Lower lobe of right lung (tissue), 2 donors: Measurements from ENCODE around the gene ABCB6. TPM values are rescaled to one million over a fixed set of nuclear protein-coding genes. Genes with fewer than 3 reads are reported as not detected.
"Not testable (repeated sequence)": the region's sequence is repeated elsewhere in the genome, so short reads cannot be mapped to it uniquely, and the experiment has no call there.

ENCODE experiments used
- ATAC-seq, 2 donors: fragments of 200-7000 bp; cut with Tn5 transposase; one replicate each; pipeline ENCODE4 v1.9.1; 2020 to 2022; ENCODE audit warnings: mild to moderate bottlenecking in 2 of 2, moderate library complexity in 2 of 2
- DNase-seq: peaks from one replicate; pipeline ENCODE4 v3.0.0-alpha.2; 2020
- H3K27ac ChIP-seq: fragments of 200-600 bp; one replicate; pipeline ENCODE4 v1.8.0; 2022
- H3K27me3 ChIP-seq: fragments of 200-600 bp; one replicate; pipeline ENCODE4 v1.8.0; 2022; ENCODE audit warnings: low read depth
- H3K36me3 ChIP-seq: fragments of 200-600 bp; one replicate; pipeline ENCODE4 v1.8.0; 2022; ENCODE audit warnings: mild to moderate bottlenecking
- H3K4me1 ChIP-seq: fragments of 200-600 bp; one replicate; pipeline ENCODE4 v1.8.0; 2022
- H3K4me3 ChIP-seq: fragments of 200-600 bp; one replicate; pipeline ENCODE4 v1.8.0; 2022; ENCODE audit warnings: mild to moderate bottlenecking
- H3K9me3 ChIP-seq: fragments of 200-600 bp; one replicate; pipeline ENCODE4 v1.8.0; 2022
- CTCF ChIP-seq: fragments of 200-600 bp; IDR thresholded peaks from one replicate; pipeline ENCODE4 v1.8.0; 2022; ENCODE audit warnings: antibody characterized with exemption, mild to moderate bottlenecking
- intact Hi-C: fragments of 100-400 bp; cut with DNase I; formaldehyde crosslinking; loops from one replicate; pipeline ENCODE4 v1.11.0; 2022
- long read RNA-seq: library from polyadenylated mRNA; unstranded; transcript quantifications from one replicate; pipeline ENCODE4 v2.0.0, GENCODE V29; 2021
- total RNA-seq: library from RNA; stranded (reverse); fragmentation: NEBNext Ultra II Directional; extraction: Animal tissue kit (Norgen Biotek cat#: 25700); gene quantifications from one replicate; pipeline ENCODE4 v1.2.1, GENCODE V29; 2021
- donor health status: DM: no; HTN: yes; CAD: no; lungs with severe emphysema.

Gene ABCB6
- 15.4 TPM for total RNA-seq
- long read RNA-seq, transcript ABCB6-201 (19 exons, 3,045 nt) = major isoform, 36 of 50 reads
- long read RNA-seq, partial matches to known transcripts = 3 of 50 reads
- long read RNA-seq, other reads (novel, unspliced or antisense) = 7 of 50 reads

DNA sequence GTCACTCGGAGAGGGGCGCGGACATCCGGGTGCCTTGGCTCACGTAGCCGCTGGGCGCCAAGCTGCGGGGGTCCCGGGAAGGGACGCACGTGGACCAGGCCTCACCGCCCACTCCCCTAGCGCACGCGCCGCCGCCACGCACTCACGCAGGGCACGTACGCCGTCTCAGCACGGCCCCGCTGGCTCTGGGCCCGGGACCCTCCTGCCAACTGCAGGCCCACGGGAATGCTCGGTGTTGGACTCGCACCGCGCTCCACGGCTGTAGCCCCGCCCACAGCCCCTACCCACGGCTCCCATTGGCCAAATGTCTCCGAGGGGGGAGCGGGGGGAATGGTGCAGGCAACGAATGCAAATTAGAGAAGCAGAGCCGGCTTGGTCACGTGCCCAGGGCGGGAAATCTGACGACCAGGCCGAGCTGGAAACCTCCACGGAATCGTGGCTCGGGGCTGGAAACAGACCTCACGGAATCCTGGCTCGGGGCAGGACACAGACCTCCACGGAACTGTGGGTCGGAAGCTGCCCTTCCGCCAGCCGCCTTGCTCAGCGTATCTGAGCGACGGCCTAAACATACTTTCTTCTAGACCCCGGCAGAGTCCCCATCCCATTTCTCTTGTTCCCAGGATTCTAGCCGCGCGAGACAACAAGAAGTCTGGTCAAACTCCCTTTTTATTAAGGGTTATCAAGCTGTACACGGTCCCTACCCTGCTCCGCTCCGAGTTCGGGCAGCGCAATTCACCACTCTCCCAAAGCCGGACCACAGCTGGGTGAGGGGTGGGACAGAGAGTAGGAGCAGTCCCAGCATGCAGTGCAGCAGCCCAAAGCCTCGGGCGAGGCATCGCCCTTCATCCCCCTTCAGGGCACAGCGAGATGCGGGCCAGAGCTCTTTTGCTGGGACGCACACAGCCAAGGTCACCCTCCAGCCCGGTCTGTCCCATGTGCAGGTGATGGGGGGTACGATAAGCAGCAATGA, at the start of gene ABCB6:
Gene ABCB6 (minus strand): TSS at position 227 of the 970 bp plus-strand sequence. CDS start 285 bp downstream, outside the sequence.
- DNase-seq (peak; percentile 96), ATAC-seq (peak; percentile 93 to 94)
- H3K4me1 ChIP-seq = peaks cover 33% of the 10 kb centered on the region
- no peaks in the 10 kb centered on the region for H3K9me3 ChIP-seq
- TF ChIP-seq CTCF = no peak
- H3K4me3 ChIP-seq = peak within 1 kb of the TSS; percentile 62
- intact Hi-C loops = no loop called here
- peaks cover 63% of the 10 kb centered on the region for H3K36me3 ChIP-seq
- no peaks in the 10 kb centered on the region for H3K27me3 ChIP-seq
- peak within 1 kb of the TSS; percentile 90 for H3K27ac ChIP-seq

GRCh38 chr2:219268294-219268693, 49.5 kb upstream of the ABCB6 start:
- peak; percentile 6 for DNase-seq
- Histone ChIP-seq H3K4me1 (no peaks in the 10 kb centered on the region), H3K4me3 (no peak overlapping the region), H3K9me3 (no peaks in the 10 kb centered on the region), H3K27ac (no peak overlapping the region), H3K27me3 (no peaks in the 10 kb centered on the region), H3K36me3 (no peaks in the 10 kb centered on the region)
- ATAC-seq = no peak
- intact Hi-C loops = no loop called here
- no peak for TF ChIP-seq CTCF

GRCh38 chr2:219266886-219267285, 48.1 kb upstream of the ABCB6 start:
- H3K27me3 ChIP-seq = no peaks in the 10 kb centered on the region
- intact Hi-C loops = no loop called here
- no peaks in the 10 kb centered on the region for H3K9me3 ChIP-seq
- H3K4me1 ChIP-seq = no peaks in the 10 kb centered on the region
- no peak overlapping the region for H3K4me3 ChIP-seq
- DNase-seq (peak; percentile 6), ATAC-seq (no peak)
- no peak for TF ChIP-seq CTCF
- no peaks in the 10 kb centered on the region for H3K36me3 ChIP-seq
- no peak overlapping the region for H3K27ac ChIP-seq

GRCh38 chr2:219266232-219266631, 47.5 kb upstream of the ABCB6 start:
- ATAC-seq = peak; percentile 13 to 22
- DNase-seq = peak; percentile 52
- no peaks in the 10 kb centered on the region for H3K27me3 ChIP-seq
- TF ChIP-seq CTCF = no peak
- intact Hi-C loops = no loop called here
- no peaks in the 10 kb centered on the region for H3K4me1 ChIP-seq
- no peaks in the 10 kb centered on the region for H3K36me3 ChIP-seq
- no peaks in the 10 kb centered on the region for H3K9me3 ChIP-seq
- H3K27ac ChIP-seq = no peak overlapping the region
- no peak overlapping the region for H3K4me3 ChIP-seq

GRCh38 chr2:219261024-219261855, 42.5 kb upstream of the ABCB6 start:
- ATAC-seq = no peak
- intact Hi-C loops = no loop called here

GRCh38 chr2:219258942-219259341, 40.2 kb upstream of the ABCB6 start:
- DNase-seq, H3K9me3 ChIP-seq, intact Hi-C loops, ATAC-seq, H3K27me3 ChIP-seq, H3K36me3 ChIP-seq, H3K4me3 ChIP-seq, H3K27ac ChIP-seq: not testable (repeated sequence)
- H3K4me1 ChIP-seq = peaks cover 13% of the 10 kb centered on the region

More at GRCh38 chr2:219261024-219261855, 42.5 kb upstream of the ABCB6 start:
- H3K4me3 ChIP-seq = no peak overlapping the region
- H3K36me3 ChIP-seq = no peaks in the 10 kb centered on the region
- no peak for TF ChIP-seq CTCF
- peaks cover 6% of the 10 kb centered on the region for H3K27me3 ChIP-seq
- no peak for DNase-seq
- no peaks in the 10 kb centered on the region for H3K4me1 ChIP-seq
- H3K27ac ChIP-seq = no peak overlapping the region
- H3K9me3 ChIP-seq = no peaks in the 10 kb centered on the region
